GM12801 (cell line): ENCODE measurements around the gene EED.

Source experiments
- TF ChIP-seq, protein P1 (sequence below): IDR thresholded peaks from one replicate; pipeline ENCODE4 v1.5.1; 2011; ENCODE audit warnings: control low read depth; ENCODE audit not compliant: insufficient read length; ENCODE audit errors: extremely low read depth

The EED gene

DNA sequence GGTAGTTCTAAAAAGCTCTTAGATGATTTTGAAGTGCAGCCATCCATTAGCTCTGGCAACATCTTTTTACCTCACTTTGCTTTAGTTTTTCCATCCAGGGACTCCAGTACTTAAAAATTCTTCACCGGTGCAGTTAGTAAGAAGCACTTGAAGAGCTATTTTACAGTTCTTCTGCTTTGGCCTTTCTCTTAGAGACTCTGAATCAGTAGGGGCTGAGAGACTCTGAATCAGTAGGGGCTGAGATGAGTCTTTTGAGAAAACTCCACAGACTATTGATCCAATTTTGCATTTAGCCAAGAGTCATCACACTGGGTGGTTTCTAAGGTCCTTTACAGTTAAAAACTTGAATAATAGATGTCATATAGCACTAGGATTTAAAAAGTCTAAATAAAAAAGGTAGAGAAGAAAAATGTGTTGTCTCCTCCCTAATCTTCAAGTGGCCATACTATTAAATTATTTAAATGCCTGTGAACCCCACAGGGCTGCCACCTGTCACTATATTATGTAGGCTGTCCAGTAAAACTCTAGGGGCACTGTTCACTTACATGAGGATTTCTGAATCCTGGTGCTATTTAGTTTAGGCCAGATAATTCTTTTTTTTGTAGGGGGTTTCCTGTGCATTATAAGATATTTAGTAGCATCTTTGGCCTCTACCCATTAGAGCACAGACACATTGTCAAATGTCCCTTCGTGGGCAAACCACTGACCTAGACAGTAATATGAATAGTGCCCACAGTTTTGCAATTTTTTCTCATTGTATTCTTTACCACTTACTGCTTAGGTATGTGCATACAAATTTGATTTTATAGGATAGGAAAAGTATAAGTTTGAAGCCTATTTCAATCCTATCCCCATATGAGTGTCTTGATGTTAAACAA lies 31.2 kb downstream of the EED start:
- TF ChIP-seq, protein P1, sequence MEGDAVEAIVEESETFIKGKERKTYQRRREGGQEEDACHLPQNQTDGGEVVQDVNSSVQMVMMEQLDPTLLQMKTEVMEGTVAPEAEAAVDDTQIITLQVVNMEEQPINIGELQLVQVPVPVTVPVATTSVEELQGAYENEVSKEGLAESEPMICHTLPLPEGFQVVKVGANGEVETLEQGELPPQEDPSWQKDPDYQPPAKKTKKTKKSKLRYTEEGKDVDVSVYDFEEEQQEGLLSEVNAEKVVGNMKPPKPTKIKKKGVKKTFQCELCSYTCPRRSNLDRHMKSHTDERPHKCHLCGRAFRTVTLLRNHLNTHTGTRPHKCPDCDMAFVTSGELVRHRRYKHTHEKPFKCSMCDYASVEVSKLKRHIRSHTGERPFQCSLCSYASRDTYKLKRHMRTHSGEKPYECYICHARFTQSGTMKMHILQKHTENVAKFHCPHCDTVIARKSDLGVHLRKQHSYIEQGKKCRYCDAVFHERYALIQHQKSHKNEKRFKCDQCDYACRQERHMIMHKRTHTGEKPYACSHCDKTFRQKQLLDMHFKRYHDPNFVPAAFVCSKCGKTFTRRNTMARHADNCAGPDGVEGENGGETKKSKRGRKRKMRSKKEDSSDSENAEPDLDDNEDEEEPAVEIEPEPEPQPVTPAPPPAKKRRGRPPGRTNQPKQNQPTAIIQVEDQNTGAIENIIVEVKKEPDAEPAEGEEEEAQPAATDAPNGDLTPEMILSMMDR, result no peak

DNA sequence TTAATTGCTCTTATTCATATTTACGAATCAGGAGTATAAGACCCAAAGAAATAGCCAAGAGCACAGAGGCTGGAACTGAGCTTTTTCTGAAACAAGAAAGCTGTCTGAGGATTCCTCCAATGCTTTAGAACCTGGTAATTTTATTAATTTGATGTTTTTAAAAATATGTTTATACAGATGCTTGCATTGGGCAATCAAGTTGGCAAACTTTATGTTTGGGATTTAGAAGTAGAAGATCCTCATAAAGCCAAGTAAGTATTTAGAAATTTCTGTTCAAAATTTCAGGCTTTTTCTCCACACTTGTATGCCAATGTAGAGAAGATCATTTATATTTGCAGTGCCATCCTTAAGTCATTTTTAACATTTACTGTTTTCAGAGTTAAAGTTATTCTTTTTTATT lies 33.2 kb downstream of the EED start:
- TF ChIP-seq, protein P1, result no peak

DNA sequence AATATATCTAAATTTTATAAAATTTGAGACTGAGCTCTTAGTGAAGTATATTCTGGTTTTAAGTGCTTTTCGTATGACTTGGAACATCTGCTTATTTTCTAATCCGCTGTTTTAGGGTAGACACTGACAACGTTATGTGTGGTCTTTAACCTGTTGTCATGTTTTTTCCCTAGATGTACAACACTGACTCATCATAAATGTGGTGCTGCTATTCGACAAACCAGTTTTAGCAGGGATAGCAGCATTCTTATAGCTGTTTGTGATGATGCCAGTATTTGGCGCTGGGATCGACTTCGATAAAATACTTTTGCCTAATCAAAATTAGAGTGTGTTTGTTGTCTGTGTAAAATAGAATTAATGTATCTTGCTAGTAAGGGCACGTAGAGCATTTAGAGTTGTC lies 33.7 kb downstream of the EED start:
- TF ChIP-seq, protein P1, result no peak

DNA sequence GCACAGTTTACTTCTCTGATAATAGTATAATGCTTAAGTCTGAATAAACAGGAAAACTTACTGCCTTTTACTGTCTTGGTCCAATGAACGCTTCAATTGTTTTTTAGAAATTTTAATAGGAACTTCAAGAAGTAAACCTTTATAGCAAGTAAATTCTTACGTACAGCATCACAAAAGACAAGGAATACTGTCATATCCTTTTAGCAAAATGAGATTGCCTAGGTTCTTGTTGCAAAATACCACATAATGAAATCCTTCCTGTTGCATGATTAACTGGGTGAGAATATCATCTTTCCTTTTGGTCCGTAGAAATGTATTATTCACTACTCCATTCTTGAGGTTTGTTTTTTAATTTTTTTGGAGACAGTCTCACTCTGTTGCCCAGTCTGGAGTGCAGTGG lies 35.2 kb downstream of the EED start:
- TF ChIP-seq, protein P1, result no peak

DNA sequence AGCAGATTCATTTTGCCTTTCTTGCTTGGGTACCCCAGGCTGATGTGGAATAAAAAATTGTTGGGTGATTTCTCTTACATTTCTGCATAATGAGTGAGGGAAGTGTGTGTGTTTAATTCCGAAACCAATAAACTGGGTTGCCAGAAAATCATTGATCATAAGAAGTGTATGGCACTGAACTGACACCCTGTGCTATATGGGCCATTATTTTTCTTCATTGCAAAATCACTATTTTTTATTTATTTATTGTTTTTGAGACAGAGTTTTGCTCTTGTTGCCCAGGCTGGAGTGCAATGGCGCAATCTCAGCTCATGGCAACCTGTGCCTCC lies 42.9 kb downstream of the EED start:
- TF ChIP-seq, protein P1, result no peak

DNA sequence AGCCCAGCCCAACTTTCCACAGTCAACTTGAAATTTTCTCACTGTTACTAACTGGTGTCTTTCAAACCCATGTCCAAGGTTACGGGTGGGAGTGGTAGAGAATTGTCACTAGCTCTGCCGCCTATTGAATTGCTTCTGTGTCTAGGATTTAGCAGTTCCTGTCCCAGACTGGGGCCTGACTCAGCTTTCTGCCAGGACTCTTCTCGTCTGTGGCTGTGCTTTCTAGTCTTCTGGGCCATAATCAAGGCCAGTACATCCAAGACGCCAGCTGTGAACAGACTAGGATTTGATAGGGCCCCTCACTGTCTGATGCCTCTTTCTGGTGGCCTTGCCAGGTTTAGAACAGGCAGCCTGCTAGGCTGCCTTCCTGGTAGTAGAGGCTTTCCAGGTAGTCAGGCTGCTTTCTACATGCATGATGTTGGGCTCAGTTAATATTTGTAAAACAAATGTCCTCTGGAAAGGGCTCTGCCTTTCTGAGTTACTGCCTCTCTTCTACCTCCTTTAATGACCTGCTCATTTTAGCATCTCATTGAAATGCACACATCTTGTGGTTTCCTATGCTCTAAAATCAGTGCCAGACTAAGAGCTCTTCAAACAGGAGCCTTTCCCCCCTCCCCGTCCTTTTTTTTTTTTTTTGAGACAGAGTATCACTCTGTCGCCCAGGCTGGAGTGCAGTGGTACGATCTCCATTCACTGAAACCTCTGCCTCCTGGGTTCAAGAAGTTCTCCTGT lies 44.4 kb downstream of the EED start:
- TF ChIP-seq, protein P1, result no peak

DNA sequence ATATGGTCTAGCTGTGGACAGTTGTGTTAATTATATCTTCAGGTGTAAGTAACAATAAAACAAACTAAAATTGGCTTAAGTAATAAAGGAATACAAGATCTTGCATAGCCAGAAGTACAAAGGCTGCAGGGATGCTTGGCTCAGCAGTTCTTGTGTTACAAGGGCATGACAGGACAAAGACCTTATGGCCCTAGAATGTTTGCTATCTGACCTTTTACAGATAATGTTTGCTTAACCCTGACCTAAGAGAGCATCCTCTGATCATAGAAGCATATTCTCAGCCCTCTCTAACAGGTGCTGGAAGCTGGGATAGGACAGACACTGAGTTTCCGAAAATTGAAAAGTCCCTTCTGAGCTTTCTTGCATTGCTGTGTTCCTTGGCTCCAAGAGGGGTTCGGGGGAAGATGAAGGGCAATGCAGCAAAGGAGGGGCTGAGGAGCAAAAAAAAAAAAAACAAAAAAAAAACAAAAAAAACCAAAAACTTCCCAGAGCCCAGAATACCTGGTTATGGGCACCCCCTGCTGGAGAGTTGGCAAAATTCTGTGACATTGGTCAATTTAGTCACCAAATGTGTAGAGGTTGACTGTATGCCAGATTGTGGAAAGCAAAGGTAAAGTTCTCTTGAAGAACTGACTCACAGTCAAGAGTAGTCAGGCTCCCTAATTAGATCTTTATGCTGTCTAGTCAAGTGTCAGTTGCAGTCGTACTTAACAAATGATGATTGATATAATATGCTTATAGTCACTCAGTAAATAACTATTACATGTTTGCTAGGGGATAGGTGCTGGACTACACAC lies 47.1 kb downstream of the EED start:
- TF ChIP-seq, protein P1, result no peak
